K562 (cell line): ENCODE data around the gene LRIF1. TPM values are rescaled to one million over a fixed set of nuclear protein-coding genes. Genes with fewer than 3 reads are reported as not detected.

Experiments
- ATAC-seq: fragments of 200-7000 bp; cut with Tn5 transposase; 3 replicates; pipeline ENCODE4 v1.9.1; 2020; ENCODE audit warnings: moderate library complexity
- Bru-seq: library from RNA; stranded (reverse); fragments of 400-500 nt; gene quantifications from one replicate; lab custom pipeline; 2021; lab: Mats Ljungman, UMichigan
- BruChase-seq, 2 experiments: library from RNA; stranded (reverse); fragments of 400-500 nt; gene quantifications; one replicate each; lab custom pipeline; 2021; lab: Mats Ljungman, UMichigan
- BruUV-seq: library from RNA; stranded (reverse); fragments of 400-500 nt; replicated peaks from 2 replicates; lab custom pipeline; 2021; lab: Mats Ljungman, UMichigan
- CTCF ChIA-PET: fragments of 300-600 bp; formaldehyde crosslinking; extraction: SDS; loops from one replicate; lab custom pipeline; 2021; ENCODE audit warnings: low intra/inter-chr PET ratio; lab: Yijun Ruan, JAX
- POLR2A ChIA-PET: fragments of 300-600, 350-650 bp; sonication (Branson Sonifier 250); formaldehyde crosslinking; extraction: SDS; loops from one replicate; lab custom pipeline; 2021; ENCODE audit warnings: antibody characterized with exemption, inconsistent platforms; lab: Yijun Ruan, JAX
- DNase-seq, 4 experiments: peaks; one replicate each; pipeline versions ENCODE4 v3.0.0 to v3.0.0-alpha.2; 2011 to 2018; ENCODE audit warnings: low spot score in 3 of 4, mixed read lengths in 3 of 4; ENCODE audit errors: extremely low read depth in 1 of 4
- FAIRE-seq: peaks from 2 replicates; lab custom pipeline; 2011; peaks lifted over from hg19 to GRCh38; lab: Jason Lieb, UNC
- H2AFZ ChIP-seq: 2 replicates; pipeline ENCODE4 v1.6.0; 2011; ENCODE audit warnings: low read depth, low read length, control low read depth, inconsistent platforms
- H3K27ac ChIP-seq: fragments of 200-600 bp; 3 replicates; pipeline ENCODE4 v1.8.0; 2011; ENCODE audit warnings: low read depth, mild to moderate bottlenecking, control low read depth, inconsistent platforms, low read length, moderate library complexity, mixed read lengths; ENCODE audit errors: extremely low read depth
- H3K27me3 ChIP-seq, 2 experiments: fragments of 300-600 bp in 1 of 2; 2 replicates in 1 of 2; 3 replicates in 1 of 2; pipeline versions ENCODE4 v1.6.0 to v1.8.0; 2011; ENCODE audit warnings: inconsistent platforms in 2 of 2, low read length in 2 of 2, mild to moderate bottlenecking in 1 of 2, mixed read lengths in 1 of 2, moderate library complexity in 1 of 2; ENCODE audit not compliant: control insufficient read depth in 2 of 2, insufficient read depth in 2 of 2
- H3K36me3 ChIP-seq: fragments of 300-600 bp; 3 replicates; pipeline ENCODE4 v1.8.0; 2011; ENCODE audit warnings: mild to moderate bottlenecking, low read length, inconsistent platforms; ENCODE audit not compliant: control insufficient read depth, insufficient read depth
- H3K4me1 ChIP-seq, 2 experiments: fragments of 200-600 bp in 1 of 2; replicated peaks in 1 of 2; 2 replicates in 1 of 2; 3 replicates in 1 of 2; pipeline versions ENCODE4 v1.5.1 to v1.8.0; 2011; ENCODE audit warnings: inconsistent platforms in 2 of 2, low read length in 2 of 2, mild to moderate bottlenecking in 1 of 2, mixed read lengths in 1 of 2, moderate library complexity in 1 of 2; ENCODE audit not compliant: control insufficient read depth in 2 of 2, insufficient read depth in 2 of 2
- H3K4me2 ChIP-seq: 2 replicates; pipeline ENCODE4 v1.6.1; 2011; ENCODE audit warnings: low read length, control low read depth, inconsistent platforms, mixed read lengths; ENCODE audit not compliant: insufficient read depth
- H3K4me3 ChIP-seq: fragments of 200-600 bp; sonication (generic), shearing (Covaris generic); 2 replicates; pipeline ENCODE4 v1.5.1; 2016; ENCODE audit warnings: control low read depth, inconsistent platforms
- H3K79me2 ChIP-seq: fragments of 200-600 bp; 3 replicates; pipeline ENCODE4 v1.8.0; 2011; ENCODE audit warnings: low read length, inconsistent platforms; ENCODE audit not compliant: control insufficient read depth, insufficient read depth
- H3K9ac ChIP-seq, 2 experiments: 2 replicates each; pipeline versions ENCODE4 v1.6.0 to v1.6.1; 2011; ENCODE audit warnings: low read depth in 2 of 2, low read length in 2 of 2, control low read depth in 1 of 2, inconsistent platforms in 1 of 2, mild to moderate bottlenecking in 1 of 2, mixed read lengths in 1 of 2; ENCODE audit not compliant: insufficient read depth in 1 of 2
- H3K9me1 ChIP-seq: one replicate; pipeline ENCODE4 v1.6.0; 2011; ENCODE audit warnings: inconsistent platforms, mild to moderate bottlenecking, low read length, moderate library complexity; ENCODE audit not compliant: control insufficient read depth, insufficient read depth
- H3K9me3 ChIP-seq: replicated peaks from 2 replicates; pipeline ENCODE4 v1.5.1; 2011; ENCODE audit warnings: low read depth, low read length, inconsistent platforms; ENCODE audit not compliant: control insufficient read depth, insufficient read depth
- H4K20me1 ChIP-seq: replicated peaks from 2 replicates; pipeline ENCODE4 v1.6.1; 2011; ENCODE audit warnings: low read length, inconsistent platforms, mixed read lengths; ENCODE audit not compliant: control insufficient read depth, insufficient read depth
- ARNT ChIP-seq, 2 experiments: fragments of 450-650 bp; IDR thresholded peaks; 2 replicates each; pipeline ENCODE4 v1.6.1; 2016; ENCODE audit warnings: mild to moderate bottlenecking in 1 of 2
- CHD2 ChIP-seq: IDR thresholded peaks from 2 replicates; pipeline ENCODE4 v1.6.1; 2011; ENCODE audit warnings: low read depth, low read length
- EHMT2 ChIP-seq: fragments of 450-650 bp; IDR thresholded peaks from 2 replicates; pipeline ENCODE4 v1.6.1; 2018; ENCODE audit warnings: antibody characterized with exemption
- FOXM1 ChIP-seq, 2 experiments: fragments of 450-650 bp in 1 of 2; sonication (generic) in 1 of 2; formaldehyde crosslinking in 1 of 2; IDR thresholded peaks; 2 replicates each; pipeline versions ENCODE4 v1.6.1 to v1.9.0; 2017 to 2022; ENCODE audit warnings: low read depth in 2 of 2, mild to moderate bottlenecking in 2 of 2, missing genetic modification reagents in 1 of 2, moderate library complexity in 1 of 2
- HMG20A ChIP-seq: fragments of 450-650 bp; formaldehyde crosslinking; conservative IDR thresholded peaks from 2 replicates; pipeline ENCODE4 v1.4.0; 2020; ENCODE audit warnings: mild to moderate bottlenecking, mixed read lengths
- HNRNPLL ChIP-seq: fragments of 200-400 bp; formaldehyde crosslinking; IDR thresholded peaks from 2 replicates; pipeline ENCODE4 v1.6.1; 2017; ENCODE audit warnings: low read length, low read depth, mild to moderate bottlenecking; ENCODE audit not compliant: poor library complexity, severe bottlenecking
- KLF1 ChIP-seq: fragments of 450-650 bp; IDR thresholded peaks from 2 replicates; pipeline ENCODE4 v1.6.1; 2016; ENCODE audit warnings: missing genetic modification characterization, missing compliant biosample characterization
- MAZ ChIP-seq, 2 experiments: fragments of 450-650 bp in 1 of 2; sonication (generic) in 1 of 2; formaldehyde crosslinking; IDR thresholded peaks in 1 of 2; conservative IDR thresholded peaks in 1 of 2; 2 replicates each; pipeline versions ENCODE4 v1.4.0 to v1.5.0; 2020; ENCODE audit warnings: mild to moderate bottlenecking in 1 of 2, missing genetic modification reagents in 1 of 2
- NCOA1 ChIP-seq: fragments of 450-650 bp; IDR thresholded peaks from 2 replicates; pipeline ENCODE4 v1.6.1; 2016; ENCODE audit warnings: low read depth
- PHF8 ChIP-seq: fragments of 200-600 bp; sonication (generic); IDR thresholded peaks from 2 replicates; pipeline ENCODE4 v1.6.1; 2012; ENCODE audit warnings: mixed run types, mild to moderate bottlenecking, inconsistent platforms, low read length, moderate library complexity, borderline replicate concordance
- PHTF2 ChIP-seq: fragments of 250-450 bp; sonication (Bioruptor Pico); IDR thresholded peaks from 2 replicates; pipeline ENCODE4 v1.5.0; 2021; ENCODE audit warnings: mild to moderate bottlenecking
- SIRT6 ChIP-seq: IDR thresholded peaks from one replicate; pipeline ENCODE4 v1.6.1; 2012; ENCODE audit warnings: low read depth, mild to moderate bottlenecking, control low read depth, inconsistent platforms, low read length, moderate library complexity
- SMAD2 ChIP-seq: fragments of 150-350 bp; IDR thresholded peaks from 2 replicates; pipeline ENCODE4 v1.6.1; 2014; ENCODE audit warnings: low read depth, mild to moderate bottlenecking, low read length
- SMARCE1 ChIP-seq: fragments of 450-650 bp; IDR thresholded peaks from 2 replicates; pipeline ENCODE4 v1.7.1; 2016; ENCODE audit warnings: mild to moderate bottlenecking
- XRCC4 ChIP-seq: IDR thresholded peaks from one replicate; pipeline ENCODE4 v1.6.1; 2011; ENCODE audit not compliant: insufficient read depth, insufficient read length; ENCODE audit errors: extremely low read depth
- ZNF316 ChIP-seq: fragments of 450-650 bp; IDR thresholded peaks from 2 replicates; pipeline ENCODE4 v1.6.1; 2016
- ZNF76 ChIP-seq: fragments of 250-450 bp; sonication (Bioruptor Pico); IDR thresholded peaks from 2 replicates; pipeline ENCODE4 v1.4.0; 2020; ENCODE audit warnings: mild to moderate bottlenecking, moderate library complexity, borderline replicate concordance
- WGBS: fragments of 100-300 bp; shearing (Covaris generic); methylation state at CpG from one replicate; pipeline ENCODE4 v1.1.6; 2016; ENCODE audit warnings: low coverage, mixed read lengths; ENCODE audit not compliant: insufficient coverage; ENCODE audit errors: missing lambda C conversion rate; 5-methylcytosine and 5-hydroxymethylcytosine counted together
- in situ Hi-C: fragments of 300-500 bp; cut with MboI; formaldehyde crosslinking; loops from 4 replicates; pipeline ENCODE4 v1.15.0; 2018; ENCODE audit warnings: inconsistent platforms, mixed read lengths
- intact Hi-C: fragments of 100-400 bp; cut with micrococcal nuclease; formaldehyde crosslinking; loops from 2 replicates; pipeline ENCODE4 v1.14.2; 2022
- long read RNA-seq, 3 experiments: library from polyadenylated mRNA in 2 of 3; library from RNA in 1 of 3; unstranded in 2 of 3; stranded (forward) in 1 of 3; transcript quantifications; one replicate each; pipeline ENCODE4 v2.0.0, GENCODE V29; 2019 to 2022
- polyA minus RNA-seq, 3 experiments: library from RNA; depleted of rRNA, polyadenylated mRNA; stranded (reverse); fragments of >200 nt; gene quantifications; 2 replicates each; pipeline ENCODE4 v1.2.3, GENCODE V29; 2011
- polyA plus RNA-seq, 8 experiments: library from polyadenylated mRNA; depleted of rRNA in 4 of 8; stranded (reverse) in 5 of 8; unstranded in 3 of 8; fragments of >200 nt; fragmentation: Nextera tagmentation in 2 of 8; fragmentation: Illumina TruSeq in 1 of 8; extraction: Ambion mirVana in 2 of 8; extraction: Trizol in 1 of 8; gene quantifications; 2 replicates each; pipeline versions ENCODE4 v1.2.1 to v1.2.3, GENCODE V29; 2011 to 2014; ENCODE audit warnings: inconsistent platforms in 1 of 8, missing spikeins in 1 of 8
- total RNA-seq, 7 experiments: library from RNA; depleted of rRNA in 6 of 7; stranded (reverse); fragments of >200 nt in 6 of 7; fragmentation: Illumina TruSeq in 2 of 7; extraction: Trizol in 2 of 7; gene quantifications; 2 replicates each; pipeline versions ENCODE4 v1.2.1 to v1.2.3, GENCODE V29; 2011 to 2021; ENCODE audit warnings: low replicate concordance in 1 of 7

Gene LRIF1
- total RNA-seq (2011; cell fraction: chromatin; rRNA removed; ENCODE audit: low replicate concordance), result 18.8 and 70.7 TPM in 2 replicates
- 14.5 and 16.8 TPM in 2 replicates for total RNA-seq (2011; cell fraction: nucleolus; rRNA removed)
- 30.1 and 35.5 TPM in 2 replicates for total RNA-seq (2011; cell fraction: nucleoplasm; rRNA removed)
- 35.6 and 40.2 TPM in 2 replicates for total RNA-seq (2014; rRNA removed)
- total RNA-seq (2014; rRNA removed; fragmentation: Illumina TruSeq; extraction: Trizol), result 84.4 and 94.1 TPM in 2 replicates
- 82.8 and 88.8 TPM in 2 replicates for total RNA-seq (2015; rRNA removed; fragmentation: Illumina TruSeq; extraction: Trizol)
- total RNA-seq (2021), result 50.0 and 52.2 TPM in 2 replicates
- 46.8 and 48.6 TPM in 2 replicates for polyA plus RNA-seq (2011; rRNA removed)
- polyA plus RNA-seq (2011; cell fraction: cytosol; rRNA removed), result 11.8 and 19.3 TPM in 2 replicates
- 22.3 and 27.1 TPM in 2 replicates for polyA plus RNA-seq (2011; cell fraction: nucleus; rRNA removed)
- 50.9 and 53.6 TPM in 2 replicates for polyA plus RNA-seq (2012)
- polyA plus RNA-seq (2014; fragmentation: Illumina TruSeq; extraction: Trizol), result 67.2 and 74.1 TPM in 2 replicates
- 10 to 100 TPM; 79.7 to 86.1 TPM for polyA plus RNA-seq (2014; fragmentation: Nextera tagmentation; extraction: Ambion mirVana)
- polyA plus RNA-seq (2014; rRNA removed), result 39.9 and 45.7 TPM in 2 replicates
- 45.8 and 57.1 TPM in 2 replicates for polyA minus RNA-seq (2011; rRNA and poly(A)+ RNA removed)
- 32.4 and 36.3 TPM in 2 replicates for polyA minus RNA-seq (2011; cell fraction: cytosol; rRNA and poly(A)+ RNA removed)
- 25.7 and 44.2 TPM in 2 replicates for polyA minus RNA-seq (2011; cell fraction: nucleus; rRNA and poly(A)+ RNA removed)
- Bru-seq, nascent RNA, result percentile 97 among the genes with signal in this experiment
- percentile 98 among the genes with signal in this experiment for BruChase-seq, experiment 1, labeled RNA remaining after a 2-hour chase
- percentile 98 among the genes with signal in this experiment for BruChase-seq, experiment 2, labeled RNA remaining after a 6-hour chase
- long read RNA-seq, experiment 1, transcript LRIF1-202 (3 exons, 1,796 nt), result major isoform, 68 of 158 reads
- long read RNA-seq, experiment 1, transcript LRIF1-201 (4 exons, 3,475 nt), result minor isoform, 31 of 158 reads
- long read RNA-seq, experiment 1, partial matches to known transcripts, result 19 of 158 reads
- long read RNA-seq, experiment 1, other reads (novel, unspliced or antisense), result 40 of 158 reads
- long read RNA-seq, experiment 2, partial matches to known transcripts, result 1 of 19 reads
- long read RNA-seq, experiment 2, other reads (novel, unspliced or antisense), result 13 of 19 reads
- long read RNA-seq, experiment 3, transcript LRIF1-202 (3 exons, 1,796 nt), result major isoform, 11 of 65 reads
- long read RNA-seq, experiment 3, partial matches to known transcripts, result 46 of 65 reads
- long read RNA-seq, experiment 3, other reads (novel, unspliced or antisense), result 4 of 65 reads

- H3K9me3 ChIP-seq, result peaks cover 2% of the 10 kb centered on the region; the same call in 1 of the 2 replicates
- H3K4me3 ChIP-seq, result peak within 1 kb of the TSS; percentile 76
- peaks cover 0 to 12% of the 10 kb centered on the region in 2 experiments; a peak in 2 of 5 replicates for H3K4me1 ChIP-seq
- under 1% methylated on average over 54 of the region's 54 CpGs for WGBS
- no peaks in the 10 kb centered on the region for H3K27me3 ChIP-seq
- no peaks in the 10 kb centered on the region for H3K9me1 ChIP-seq
- H3K79me2 ChIP-seq, result peaks cover 47% of the 10 kb centered on the region
- in situ Hi-C loops, result no loop called here
- intact Hi-C loops, result loop anchor here (2.0 to 10.0 kb wide), 3 partner anchors 47 to 629 kb away; partner anchors contain the start of gene RBM15
- ATAC-seq (peak; percentile 97), FAIRE-seq (peak; percentile 99), DNase-seq (peak; percentile 97 to 100 (median 98))
- H3K36me3 ChIP-seq, result peaks cover 22% of the 10 kb centered on the region
- H2AFZ ChIP-seq, result peak within 1 kb of the TSS; percentile 86
- peak within 1 kb of the TSS; percentile 95 to 99 for H3K9ac ChIP-seq
- ChIA-PET POLR2A (interaction anchor here (0.6 to 2.4 kb wide), 31 partner anchors 9 to 1339 kb away, joined by 3 to 15 read pairs (median 3); no protein-coding TSS in a partner anchor), CTCF (interaction anchor here (0.7 kb wide), 1 partner anchor 134 kb away, joined by 3 read pairs; no protein-coding TSS in a partner anchor)
- peak within 1 kb of the TSS; percentile 98 for H3K27ac ChIP-seq
- 0 out of 2 replicates have a peak, but pooled peaks cover 10% of the 10 kb centered on the region for H4K20me1 ChIP-seq
- BruUV-seq, result no TSS peak
- H3K4me2 ChIP-seq, result peak within 1 kb of the TSS; percentile 94
- TF ChIP-seq KLF1 (tag) (peak; percentile 83; the same call in 1 of the 2 replicates), NCOA1 (peak; percentile 59), ZNF316 (no peak), XRCC4 (no peak), EHMT2 (peak; percentile 94), SMARCE1 (no peak), ARNT (IDR thresholded peaks at IDR 0.05) (peak in 1 of 2 experiments; percentile 87; a peak in 1 of 4 replicates), CHD2 (peak; percentile 45), SIRT6 (peak; percentile 94), SMAD2 (no peak), PHF8 (peak; percentile 96), FOXM1 (IDR thresholded peaks at IDR 0.05; ENCODE audit: low read depth) (peak; percentile 75), FOXM1 (CRISPR knock-in tag; IDR thresholded peaks at IDR 0.05; ENCODE audit: low read depth) (no peak), MAZ (CRISPR knock-in tag; conservative IDR thresholded peaks at IDR 0.05 in 1 of 2, IDR thresholded peaks at IDR 0.05 in 1 of 2) (peak; percentile 38 to 65; a peak in 3 of 4 replicates), HMG20A (CRISPR knock-in tag) (no peak), HNRNPLL (peak; percentile 98), ZNF76 (CRISPR knock-in tag) (0 out of 2 replicates have a peak, but pooled peaks have one; percentile 64), PHTF2 (CRISPR knock-in tag) (peak; percentile 67; the same call in 1 of the 2 replicates)
Observed at GRCh38 chr1:110963691-110964454, at the start of gene LRIF1. LRIF1 (minus strand) TSS chr1:110963922; CDS start chr1:110963688, 234 bp downstream.
